Activated T-cell treated with anti-CD3 and anti-CD28 coated beads, Interleukin-2, amount 50 U/mL, for 48 hours (primary cell): ENCODE data around the gene RAPGEF3.

ENCODE experiments used
- DNase-seq, 2 experiments: peaks; one replicate each; pipeline ENCODE4 v3.0.0-alpha.2; 2020

The RAPGEF3 gene, protein sequence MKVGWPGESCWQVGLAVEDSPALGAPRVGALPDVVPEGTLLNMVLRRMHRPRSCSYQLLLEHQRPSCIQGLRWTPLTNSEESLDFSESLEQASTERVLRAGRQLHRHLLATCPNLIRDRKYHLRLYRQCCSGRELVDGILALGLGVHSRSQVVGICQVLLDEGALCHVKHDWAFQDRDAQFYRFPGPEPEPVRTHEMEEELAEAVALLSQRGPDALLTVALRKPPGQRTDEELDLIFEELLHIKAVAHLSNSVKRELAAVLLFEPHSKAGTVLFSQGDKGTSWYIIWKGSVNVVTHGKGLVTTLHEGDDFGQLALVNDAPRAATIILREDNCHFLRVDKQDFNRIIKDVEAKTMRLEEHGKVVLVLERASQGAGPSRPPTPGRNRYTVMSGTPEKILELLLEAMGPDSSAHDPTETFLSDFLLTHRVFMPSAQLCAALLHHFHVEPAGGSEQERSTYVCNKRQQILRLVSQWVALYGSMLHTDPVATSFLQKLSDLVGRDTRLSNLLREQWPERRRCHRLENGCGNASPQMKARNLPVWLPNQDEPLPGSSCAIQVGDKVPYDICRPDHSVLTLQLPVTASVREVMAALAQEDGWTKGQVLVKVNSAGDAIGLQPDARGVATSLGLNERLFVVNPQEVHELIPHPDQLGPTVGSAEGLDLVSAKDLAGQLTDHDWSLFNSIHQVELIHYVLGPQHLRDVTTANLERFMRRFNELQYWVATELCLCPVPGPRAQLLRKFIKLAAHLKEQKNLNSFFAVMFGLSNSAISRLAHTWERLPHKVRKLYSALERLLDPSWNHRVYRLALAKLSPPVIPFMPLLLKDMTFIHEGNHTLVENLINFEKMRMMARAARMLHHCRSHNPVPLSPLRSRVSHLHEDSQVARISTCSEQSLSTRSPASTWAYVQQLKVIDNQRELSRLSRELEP

DNA sequence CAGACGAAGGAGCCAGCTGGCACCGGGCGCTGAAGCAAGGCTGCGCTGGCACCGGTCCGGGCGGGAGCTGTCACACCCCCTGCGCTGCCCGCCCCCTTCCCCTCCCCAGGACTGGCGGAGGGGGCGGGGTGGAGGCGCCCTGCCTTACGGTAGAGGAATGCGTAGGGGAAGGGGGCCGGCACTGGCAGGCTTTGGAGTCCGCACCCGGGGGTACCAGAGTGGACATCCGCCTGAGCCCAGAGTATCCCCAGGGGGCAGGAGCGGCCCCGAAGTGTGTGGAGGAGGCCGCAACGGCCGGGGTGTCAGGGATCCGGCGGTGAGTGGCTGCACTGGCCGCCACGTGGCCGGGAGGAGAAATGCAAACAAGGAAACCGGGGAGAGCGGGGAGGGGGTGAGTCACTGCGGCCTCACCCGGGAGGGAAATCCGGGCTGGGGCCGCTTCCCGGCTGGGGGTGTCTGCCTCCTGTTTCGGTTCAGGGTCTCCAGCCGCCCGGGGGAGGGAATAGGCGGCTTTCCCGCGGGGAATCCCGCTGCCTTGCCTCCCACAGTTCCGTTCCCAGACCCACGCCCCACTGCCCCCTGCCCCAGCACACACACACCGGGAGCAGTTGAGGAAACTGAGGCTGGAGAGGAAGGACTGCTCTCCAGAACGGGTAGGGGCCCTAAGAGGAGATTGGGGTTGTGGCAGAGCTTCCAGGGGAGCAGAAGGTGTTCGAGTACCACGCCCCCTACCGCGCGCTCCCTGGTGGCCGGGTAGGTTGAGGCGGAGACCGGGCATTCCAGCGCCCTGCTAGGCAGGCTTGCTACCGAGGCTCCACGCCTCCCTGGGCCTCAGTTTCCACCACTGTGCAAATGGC is at the start of gene RAPGEF3:
Gene RAPGEF3, minus strand, starts transcription at position 47 of the 857 bp plus-strand sequence. CDS start 324 bp downstream, outside the sequence.
- DNase-seq = peak; percentile 79 to 83

DNA sequence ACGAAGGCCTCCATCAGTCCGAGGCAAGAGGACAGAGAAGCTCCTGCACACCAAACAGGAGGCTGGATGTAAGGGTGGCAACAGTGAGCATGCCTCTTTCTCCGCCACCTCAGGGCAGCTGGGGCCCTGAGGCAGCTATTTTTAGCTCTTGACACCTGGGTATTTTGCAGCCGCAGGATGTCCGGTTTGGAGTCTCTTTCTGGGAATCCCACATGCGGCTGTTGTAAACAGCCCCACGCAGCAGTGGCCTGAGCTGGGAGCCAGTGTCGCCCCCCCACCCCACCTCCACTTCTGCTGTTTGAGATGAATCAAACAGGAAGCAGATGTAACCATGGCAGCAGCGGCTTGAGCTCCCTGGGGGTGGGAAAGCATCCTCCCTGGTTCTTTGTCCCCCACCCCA is 49.4 kb upstream of the RAPGEF3 start:
- DNase-seq = peak; percentile 84 to 86

DNA sequence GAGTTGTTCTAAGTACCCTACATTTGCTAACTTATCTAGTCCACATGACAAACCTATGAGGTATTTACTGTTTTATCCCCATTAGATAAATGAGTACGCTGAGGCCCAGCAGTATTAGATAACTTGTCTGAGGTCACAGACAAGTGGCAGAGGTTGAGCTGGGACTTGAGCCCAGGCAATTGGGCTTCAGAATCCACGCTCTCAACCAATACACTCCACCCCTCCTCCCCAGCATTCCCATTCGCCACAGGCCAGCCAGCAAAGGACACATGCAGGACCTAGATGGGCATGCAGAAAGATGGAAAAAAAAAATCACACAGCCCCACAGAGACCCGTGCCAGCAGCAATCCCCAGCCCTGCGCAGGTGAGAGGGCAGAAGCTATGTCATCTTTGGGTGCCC is 48.7 kb upstream of the RAPGEF3 start:
- DNase-seq = no peak

DNA sequence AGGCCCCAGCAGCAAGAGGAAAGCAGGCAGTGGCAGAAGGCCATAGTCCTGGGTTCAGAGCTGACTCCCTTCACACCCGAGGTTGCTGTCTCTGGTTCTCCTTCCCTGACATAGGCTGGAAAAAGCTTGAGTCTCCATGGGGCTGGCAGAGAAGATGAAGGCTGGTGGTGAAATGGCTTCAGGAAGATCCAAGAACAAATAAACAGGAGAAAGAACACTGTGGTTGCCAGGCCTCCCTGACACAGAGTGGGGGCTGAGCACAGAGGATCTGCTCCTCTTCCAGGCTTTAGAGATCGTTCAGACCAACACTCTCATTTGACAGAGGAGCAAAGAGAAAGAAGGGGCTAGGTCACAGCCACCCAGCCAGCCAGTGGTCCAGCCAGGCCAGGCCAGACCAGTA is 46.7 kb upstream of the RAPGEF3 start:
- no peak for DNase-seq

DNA sequence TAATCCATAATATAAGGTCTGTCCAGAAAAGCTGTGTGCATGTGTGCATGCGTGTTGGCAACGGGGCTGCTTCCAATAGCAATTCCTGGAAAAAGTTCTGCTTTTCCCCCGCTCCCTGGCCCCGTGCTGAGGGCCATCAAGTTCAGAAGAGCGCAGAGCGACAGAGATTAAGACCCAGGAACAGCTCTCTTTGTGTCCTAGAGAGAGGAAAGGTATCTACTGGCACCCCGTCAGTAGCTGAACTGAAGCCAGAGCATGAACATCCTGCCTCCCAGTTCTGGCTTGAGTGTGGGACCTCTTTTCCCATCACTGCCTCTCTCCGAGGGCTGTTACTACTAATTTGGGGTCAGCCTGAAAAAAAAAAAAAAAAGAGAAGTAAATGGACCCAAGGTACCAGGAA is 45.5 kb upstream of the RAPGEF3 start:
- no peak for DNase-seq

DNA sequence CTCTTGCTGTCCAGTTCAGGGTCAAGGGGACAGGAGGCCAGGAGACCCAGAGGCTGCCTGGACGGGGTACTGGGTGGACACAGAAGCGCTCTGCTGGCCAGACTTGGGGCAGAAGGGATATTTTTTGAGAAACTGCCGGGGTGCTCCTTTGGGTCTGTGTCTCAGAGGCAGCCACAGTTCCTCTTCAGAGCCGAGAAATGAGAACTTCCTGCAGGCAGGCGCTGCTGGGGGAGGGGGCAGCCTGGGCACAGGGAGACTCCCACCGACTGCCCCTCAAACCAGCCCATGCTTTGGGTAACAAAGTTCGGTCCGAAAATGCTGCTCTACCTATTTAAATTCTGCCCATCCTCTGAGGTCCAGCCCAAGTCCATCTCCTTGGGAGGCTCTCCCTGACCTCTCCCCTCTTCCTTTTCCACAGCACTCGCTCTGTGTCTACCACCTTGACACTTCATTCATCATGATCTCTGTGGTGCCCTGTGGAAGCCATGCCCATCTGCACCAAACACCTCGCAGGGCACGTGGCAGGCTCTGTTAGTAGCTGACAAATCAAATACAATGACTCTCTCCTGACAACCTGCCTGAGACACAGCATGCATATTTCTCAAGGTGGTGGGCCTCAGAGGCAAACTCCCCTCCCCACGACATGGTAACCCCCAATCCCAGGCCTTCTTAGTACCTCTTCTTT is 44.7 kb upstream of the RAPGEF3 start:
- no peak for DNase-seq

DNA sequence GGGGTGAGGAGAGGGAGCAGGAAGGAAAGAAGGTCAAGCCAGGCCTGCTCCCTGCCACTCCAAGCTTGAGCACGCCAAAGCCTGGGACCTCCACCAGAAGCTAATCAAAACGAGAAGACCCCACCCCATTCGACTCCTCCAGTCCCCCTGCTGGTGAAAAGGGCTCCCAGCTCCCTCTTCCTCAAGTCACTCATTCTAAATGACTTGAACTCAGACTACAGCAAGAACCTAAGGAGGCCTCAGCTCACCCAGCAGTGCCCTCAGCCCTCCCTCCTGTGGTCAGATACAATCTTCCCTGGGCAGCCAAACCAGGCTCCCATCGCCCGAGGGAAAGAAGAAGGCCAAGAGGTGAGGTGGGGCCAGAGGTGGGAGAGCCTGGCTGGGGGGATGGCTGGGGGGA is 43.6 kb upstream of the RAPGEF3 start:
- no peak for DNase-seq

DNA sequence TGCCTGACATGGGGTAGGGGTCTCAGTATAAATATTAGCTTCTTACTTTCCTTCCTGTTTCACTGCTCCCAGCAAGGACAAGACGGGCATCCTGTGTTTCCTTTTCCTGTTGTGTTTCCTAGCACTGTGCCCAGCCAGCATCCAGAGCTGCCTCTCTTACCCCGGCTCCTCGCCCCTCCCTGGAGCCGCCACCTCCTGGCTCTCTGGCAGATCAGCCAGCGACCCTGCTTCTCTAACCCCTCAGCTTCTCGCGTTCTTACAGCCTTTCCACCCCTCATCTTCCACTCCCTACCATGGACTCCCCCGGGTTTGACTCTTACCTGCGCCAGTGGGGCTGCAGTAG is 43.2 kb upstream of the RAPGEF3 start:
- no peak for DNase-seq

DNA sequence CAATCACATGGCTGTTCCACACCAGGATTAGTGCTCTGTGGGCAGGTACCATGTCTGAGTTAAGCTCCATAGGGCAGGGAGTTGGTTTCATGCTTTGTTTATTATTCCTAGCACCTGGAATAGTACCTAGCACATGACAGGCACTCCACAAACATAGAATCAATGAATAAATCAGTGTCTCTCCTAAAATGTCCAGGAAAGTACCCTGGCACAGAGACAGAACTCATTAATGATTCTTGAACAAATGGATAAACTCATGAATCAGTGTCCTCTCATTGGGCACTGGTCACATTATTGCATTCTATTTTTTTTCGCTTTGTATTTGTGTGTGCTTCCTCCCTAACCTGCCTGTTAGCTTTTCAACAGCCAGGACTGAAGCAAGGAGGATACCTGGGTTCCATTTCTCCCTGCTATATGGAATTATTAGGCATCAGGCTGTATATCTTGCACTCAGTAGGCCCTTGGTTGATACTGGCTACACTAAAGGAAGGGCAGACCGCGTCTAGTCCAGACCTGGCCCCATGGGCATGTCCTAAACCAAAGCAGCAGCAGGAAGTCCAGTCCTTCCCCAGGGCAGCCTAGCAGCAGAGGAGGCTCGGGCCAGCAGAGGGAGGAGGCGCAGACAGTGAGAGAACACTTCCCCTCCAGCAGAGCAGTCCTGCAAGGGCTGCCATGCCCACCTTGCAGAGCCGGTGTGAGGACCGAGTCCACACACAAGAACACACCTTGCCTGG is 42.7 kb upstream of the RAPGEF3 start:
- DNase-seq = no peak

DNA sequence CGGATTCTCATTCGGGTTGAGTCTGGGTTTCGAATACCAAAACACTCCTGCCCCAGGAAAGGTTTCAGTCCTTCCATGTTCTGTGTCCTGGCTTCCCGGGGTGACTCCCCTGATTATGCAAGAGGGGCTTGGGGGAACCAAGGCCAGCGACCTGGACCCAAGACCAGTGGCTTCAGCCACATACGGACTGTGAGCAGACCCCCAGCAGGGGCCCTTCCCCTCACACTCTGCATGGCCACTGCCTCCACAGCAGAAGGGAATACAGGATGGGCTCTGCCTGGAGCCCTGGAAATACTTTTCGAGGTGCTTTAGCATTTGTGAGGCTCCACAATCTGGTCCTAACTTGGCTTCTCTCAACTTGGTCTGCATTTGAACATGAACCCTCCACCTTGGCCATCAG is 41.9 kb upstream of the RAPGEF3 start:
- DNase-seq = no peak

DNA sequence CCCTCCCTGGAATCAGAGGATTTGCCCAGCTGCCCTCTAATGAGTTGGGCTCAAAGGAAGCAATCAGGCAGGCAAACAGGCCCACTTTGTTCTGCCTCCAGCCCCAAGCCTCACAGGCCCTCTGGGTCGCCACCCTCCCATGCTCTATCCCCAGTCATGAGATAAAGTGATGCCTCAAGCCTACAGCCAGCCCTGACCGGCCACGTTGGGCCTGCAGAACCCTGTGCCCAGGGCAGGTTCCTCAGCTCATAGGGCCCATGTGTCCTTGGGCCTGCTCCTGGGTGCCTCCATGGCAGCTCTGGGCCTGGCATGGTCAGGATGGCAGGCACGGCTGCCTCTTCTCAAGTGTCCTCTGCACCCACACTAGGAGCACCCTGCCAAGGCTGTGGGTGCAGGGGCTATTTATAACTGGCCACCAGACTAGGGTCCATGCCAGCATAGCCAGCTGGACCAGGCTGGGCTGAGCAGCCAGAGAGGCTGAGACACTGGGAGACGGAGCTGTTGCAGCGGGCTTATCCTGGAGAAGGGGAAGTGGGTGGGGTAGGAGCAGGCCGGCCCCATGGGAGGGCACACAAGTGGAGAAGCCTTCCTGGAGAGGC is 40.8 kb upstream of the RAPGEF3 start:
- DNase-seq = no peak

DNA sequence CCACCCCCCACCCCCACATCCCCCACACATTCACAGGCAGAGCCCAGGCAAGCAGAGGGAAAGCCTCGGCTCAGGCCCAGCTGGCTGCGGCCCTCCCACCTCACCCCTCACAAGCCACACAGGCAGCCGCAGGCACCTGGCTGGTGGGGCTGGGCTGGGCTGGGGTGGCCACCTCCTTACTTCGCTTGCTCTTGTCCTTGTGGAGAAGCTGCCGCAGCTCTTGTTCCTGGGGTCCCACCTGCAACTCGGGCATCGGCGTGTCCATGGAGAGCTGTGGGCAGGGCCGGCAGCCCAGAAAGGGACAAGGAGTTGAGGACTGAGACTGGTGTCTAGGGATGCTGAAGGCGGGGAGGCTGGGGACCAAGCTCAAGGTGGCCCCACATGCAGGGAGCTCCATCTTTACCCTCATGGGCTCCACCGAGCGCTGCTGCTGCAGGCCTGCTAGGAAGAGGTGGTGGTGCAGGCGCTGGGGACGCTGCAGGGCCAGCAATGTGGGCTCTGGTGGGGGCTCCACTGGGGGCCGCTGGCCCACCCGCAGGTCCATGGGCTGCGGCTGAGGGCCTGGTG is 39.8 kb upstream of the RAPGEF3 start:
- DNase-seq = no peak

DNA sequence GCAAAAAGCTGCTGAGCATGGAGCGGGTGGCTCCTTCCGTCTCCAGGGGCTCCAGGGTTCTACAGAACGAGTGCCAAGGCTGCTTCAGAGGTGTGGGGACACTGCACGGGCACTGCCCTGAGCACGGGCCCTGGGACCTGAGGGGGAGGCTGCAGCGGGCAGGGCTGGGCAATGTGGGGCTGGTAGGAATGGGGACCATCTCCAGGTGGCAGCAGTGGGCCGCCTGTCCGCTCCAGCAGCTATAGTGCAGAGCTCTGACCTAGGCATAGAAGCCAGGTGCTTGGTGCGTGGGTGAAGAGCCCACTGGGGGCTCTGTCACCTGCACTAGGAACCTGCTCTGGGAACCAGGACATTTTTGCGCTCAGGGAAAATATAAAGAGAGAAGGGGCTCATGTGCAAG is 38.8 kb upstream of the RAPGEF3 start:
- DNase-seq = no peak

DNA sequence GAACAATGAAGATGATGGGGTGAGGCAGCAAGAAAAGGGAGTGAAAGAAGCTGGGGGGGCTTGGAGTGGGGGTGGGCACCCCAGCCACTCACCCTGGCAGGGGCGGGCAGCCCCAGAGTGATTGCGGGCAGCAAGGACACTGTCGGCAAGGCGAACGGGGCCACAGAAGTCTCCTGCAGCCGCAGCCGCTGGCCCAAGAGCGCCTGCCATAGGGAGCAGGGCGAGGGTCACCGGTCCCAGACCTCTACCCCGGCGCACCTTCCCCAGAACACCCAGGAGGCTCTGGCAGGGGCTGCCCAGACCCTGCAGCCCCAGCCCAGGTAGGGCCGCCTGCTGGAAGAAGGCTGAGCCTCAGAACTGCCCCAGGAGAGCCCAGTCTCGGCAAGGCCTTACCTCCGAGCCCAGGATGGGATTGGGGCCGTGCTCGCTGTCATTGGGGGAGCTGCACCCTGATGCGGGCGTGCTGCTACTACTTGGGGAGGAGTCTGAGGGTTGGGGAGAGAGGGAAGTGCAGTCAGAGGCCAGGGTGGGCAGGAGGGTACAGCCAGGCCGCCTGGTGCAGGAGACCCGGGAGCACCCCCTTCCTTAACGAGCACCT is 37.2 kb upstream of the RAPGEF3 start:
- no peak for DNase-seq

DNA sequence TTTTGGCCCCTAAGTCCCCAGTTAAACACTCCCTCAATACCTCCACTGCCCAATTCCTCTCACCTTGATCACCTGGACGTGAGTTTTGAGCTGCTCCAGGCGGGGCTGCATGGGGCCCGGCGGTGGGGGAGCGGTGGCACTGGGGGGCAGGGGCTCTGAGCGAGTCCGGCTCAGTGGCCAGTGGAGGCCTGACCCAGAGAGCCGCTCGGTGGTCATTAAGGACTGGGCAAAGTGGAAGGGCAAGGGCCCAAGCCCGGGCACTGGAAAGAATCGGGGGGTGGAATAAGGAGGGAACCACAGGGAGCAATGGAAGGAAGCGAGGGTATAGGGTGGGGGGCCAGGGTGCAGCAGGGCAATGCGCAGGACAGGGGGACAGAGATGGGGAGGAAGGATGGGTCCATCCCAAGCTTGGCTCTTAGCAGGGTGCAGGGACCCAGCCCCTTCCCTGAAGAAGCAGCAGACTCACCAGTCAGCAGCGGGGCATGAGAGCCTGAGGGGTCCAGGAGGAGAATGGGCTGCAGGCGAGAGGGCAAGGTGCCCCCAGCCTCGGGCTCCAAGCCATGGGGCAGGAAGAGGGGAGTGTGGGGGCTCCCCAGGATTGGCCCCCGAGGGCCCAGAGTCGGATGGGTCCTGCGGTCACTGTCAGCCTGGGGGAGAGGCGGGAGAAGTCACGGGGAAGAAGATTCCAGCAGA is 36.6 kb upstream of the RAPGEF3 start:
- DNase-seq = no peak

DNA sequence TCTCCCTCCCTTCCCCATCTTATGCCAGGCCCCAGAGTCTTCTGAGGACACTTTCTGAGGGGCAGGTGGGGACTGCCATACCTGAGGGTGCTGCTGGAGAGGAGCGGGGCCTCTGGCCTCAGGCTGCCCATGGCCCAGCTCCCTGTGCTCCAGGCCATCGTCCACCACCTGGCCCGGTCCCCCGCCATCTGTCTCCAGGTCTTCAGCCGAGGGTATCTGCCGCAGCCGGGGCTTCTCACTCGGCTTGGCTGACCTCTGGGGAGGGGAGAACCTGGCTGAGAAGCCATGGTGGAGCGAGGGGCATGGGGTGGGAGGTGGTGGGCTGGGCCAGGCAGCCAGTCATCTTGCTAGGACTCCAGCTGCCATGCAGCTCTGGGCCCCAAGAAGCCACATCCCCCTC is 36.0 kb upstream of the RAPGEF3 start:
- DNase-seq = no peak

DNA sequence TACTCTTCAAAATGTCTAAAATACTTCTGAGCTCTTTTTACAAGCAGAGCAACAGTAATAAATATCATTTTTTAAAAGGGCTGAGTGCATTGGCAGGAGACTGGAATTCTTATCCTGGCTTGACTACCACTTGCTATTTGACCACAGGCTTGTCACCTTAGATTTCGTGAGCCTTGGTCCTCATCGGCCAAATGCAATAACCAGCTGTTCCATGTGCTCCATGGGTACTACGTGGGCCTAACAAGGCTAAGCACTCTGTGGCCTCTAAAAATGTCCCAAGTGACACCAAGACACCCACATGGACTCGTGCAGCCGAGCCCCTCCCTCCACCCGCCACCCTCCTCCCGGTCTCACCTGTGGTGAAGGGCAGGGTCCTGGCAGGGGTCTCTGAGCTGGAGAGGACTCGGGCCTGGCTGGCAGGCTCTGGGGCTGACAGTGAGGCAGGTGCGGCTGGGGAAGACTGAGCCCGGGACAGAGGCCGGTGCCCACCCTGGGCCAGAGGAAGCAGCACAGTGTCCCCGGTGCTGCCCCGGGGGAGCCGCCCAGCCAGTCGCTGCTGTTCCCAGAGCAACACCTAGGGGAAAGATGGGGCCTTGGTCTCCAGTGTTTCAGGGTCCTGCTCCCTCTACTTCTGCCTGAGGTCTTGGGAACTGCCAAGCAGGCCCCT is 34.5 kb upstream of the RAPGEF3 start:
- DNase-seq = no peak

DNA sequence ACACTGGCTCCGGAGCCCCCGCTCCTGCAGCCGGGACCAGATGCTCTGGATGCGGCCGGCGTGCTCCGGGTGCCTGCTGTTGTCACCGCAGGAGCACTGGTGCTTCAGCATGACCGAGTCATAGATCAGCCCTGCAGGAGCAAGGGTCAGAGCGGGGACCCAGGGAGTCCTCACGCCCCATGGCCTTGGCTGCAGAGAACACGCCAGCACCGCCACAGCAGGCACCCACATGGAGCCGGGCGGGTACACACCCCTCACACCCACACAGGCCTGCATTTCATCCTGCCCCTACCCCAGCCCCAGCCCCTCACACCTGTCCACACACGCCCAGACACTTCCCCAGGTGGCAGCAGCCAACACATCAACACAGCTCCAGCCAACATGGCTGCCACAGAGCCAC is 33.2 kb upstream of the RAPGEF3 start:
- no peak for DNase-seq

DNA sequence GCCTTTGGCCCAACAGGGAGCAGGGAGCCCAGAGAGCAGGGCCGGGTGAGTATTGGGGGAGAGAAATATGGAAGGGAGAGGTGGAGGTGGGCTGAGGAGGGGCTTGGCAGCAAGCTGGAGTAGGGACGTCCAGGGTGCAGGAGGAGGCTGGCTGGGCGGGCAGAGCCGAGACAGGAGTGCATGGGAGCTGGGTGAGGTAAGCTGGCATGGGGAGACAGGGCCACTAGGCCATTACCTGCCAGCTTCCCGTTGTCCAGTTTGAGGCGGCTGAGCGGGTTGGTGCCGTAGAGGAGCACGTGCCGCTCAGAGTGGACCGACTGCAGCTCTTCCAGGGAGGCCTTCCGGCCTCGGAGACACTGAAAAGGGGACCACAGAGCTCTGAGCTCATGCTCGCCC is 32.7 kb upstream of the RAPGEF3 start:
- DNase-seq = no peak
